ENCODE data around the gene CKMT1A.
"Not testable (repeated sequence)": the region's sequence is repeated elsewhere in the genome, so short reads cannot be mapped to it uniquely, and the experiment has no call there.

- not testable (repeated sequence) for TF ChIP-seq ETV6 (CRISPR knock-in tag; IDR thresholded peaks at IDR 0.05); E2F4 (CRISPR knock-in tag; IDR thresholded peaks at IDR 0.05; ENCODE audit: borderline replicate concordance, low read depth); PRRX2 (CRISPR knock-in tag; IDR thresholded peaks at IDR 0.05)
Observed at GRCh38 chr15:43692679-43693078, 980 bp upstream of the CKMT1A start.

Measured in WTC11 (cell line).